ENCODE data around the gene RUBCN.
A peak's percentile ranks its signal among the peaks of the same experiment; 100 is the strongest.

Gene RUBCN

GRCh38 chr3:197736491-197737318 lies at the start of gene RUBCN:
Gene RUBCN (minus strand): TSS chr3:197736904. CDS start chr3:197736719, 185 bp downstream.
- DNase-seq: peak; percentile 93

GRCh38 chr3:197784019-197784585 lies 47.4 kb upstream of the RUBCN start:
- DNase-seq: no peak

GRCh38 chr3:197782230-197782629 lies 45.5 kb upstream of the RUBCN start:
- no peak for DNase-seq

- DNase-seq: no peak
These were observed 38.6 kb upstream of the RUBCN start for GRCh38 chr3:197775317-197775716.

GRCh38 chr3:197761784-197762183 lies 25.1 kb upstream of the RUBCN start:
- DNase-seq: no peak

GRCh38 chr3:197758512-197758911 lies 21.8 kb upstream of the RUBCN start:
- no peak for DNase-seq

- no peak for DNase-seq
These were observed 20.0 kb upstream of the RUBCN start for GRCh38 chr3:197756704-197757103.

- DNase-seq: no peak
These were observed 16.6 kb upstream of the RUBCN start for GRCh38 chr3:197753263-197753662.

GRCh38 chr3:197752107-197752506 lies 15.4 kb upstream of the RUBCN start:
- DNase-seq: no peak

GRCh38 chr3:197750858-197751737 lies 14.4 kb upstream of the RUBCN start:
- DNase-seq: no peak

- DNase-seq: peak; percentile 22
These were observed 13.7 kb upstream of the RUBCN start for GRCh38 chr3:197750396-197750831.

- DNase-seq: peak; percentile 87
These were observed 13.1 kb upstream of the RUBCN start, which contains the start of gene FYTTD1 for GRCh38 chr3:197749601-197750395. Gene FYTTD1 (plus strand): TSS chr3:197749883. CDS start chr3:197749972, 89 bp downstream.

GRCh38 chr3:197749315-197749600 lies 12.6 kb upstream of the RUBCN start:
- DNase-seq: peak; percentile 82

GRCh38 chr3:197748597-197749314 lies 12.1 kb upstream of the RUBCN start:
- DNase-seq: no peak

- DNase-seq: no peak
These were observed 10.1 kb upstream of the RUBCN start for GRCh38 chr3:197746801-197747237.

- no peak for DNase-seq
These were observed 9.5 kb upstream of the RUBCN start for GRCh38 chr3:197746209-197746608.

GRCh38 chr3:197742787-197743186 lies 6.1 kb upstream of the RUBCN start:
- no peak for DNase-seq

- no peak for DNase-seq
These were observed 1.2 kb upstream of the RUBCN start for GRCh38 chr3:197737749-197738462.

GRCh38 chr3:197737319-197737649 lies 580 bp upstream of the RUBCN start:
- no peak for DNase-seq

- DNase-seq: no peak
These were observed 654 bp downstream of the RUBCN start for GRCh38 chr3:197736010-197736490.

GRCh38 chr3:197734667-197735318 lies 1.9 kb downstream of the RUBCN start:
- no peak for DNase-seq

Data from NCI-H1092 (cell line).